COLO668 (cell line): Measurements from ENCODE around the gene PDXP.

ENCODE experiments used
- DNase-seq: peaks from one replicate; lab custom pipeline; 2025; ENCODE audit not compliant: unreplicated experiment; lab: John Stamatoyannopoulos, UW

Gene PDXP

GRCh38 chr22:37628830-37629229, 29.7 kb upstream of the PDXP start:
- no peak for DNase-seq

- no peak for DNase-seq
Observed at GRCh38 chr22:37629928-37630327, 28.6 kb upstream of the PDXP start.

GRCh38 chr22:37630839-37631435, 27.6 kb upstream of the PDXP start:
- no peak for DNase-seq

- no peak for DNase-seq
Observed at GRCh38 chr22:37631448-37632173, 26.9 kb upstream of the PDXP start.

GRCh38 chr22:37632174-37633088, 26.1 kb upstream of the PDXP start:
- no peak for DNase-seq

- no peak for DNase-seq
Observed at GRCh38 chr22:37633089-37633624, 25.4 kb upstream of the PDXP start.

- DNase-seq: peak; percentile 33
Observed at GRCh38 chr22:37633625-37634416, 24.7 kb upstream of the PDXP start.

- peak; percentile 9 for DNase-seq
Observed at GRCh38 chr22:37634417-37634924, 24.1 kb upstream of the PDXP start.

- DNase-seq: no peak
Observed at GRCh38 chr22:37635157-37635556, 23.4 kb upstream of the PDXP start.

- DNase-seq: no peak
Observed at GRCh38 chr22:37636186-37636948, 22.2 kb upstream of the PDXP start.

GRCh38 chr22:37636949-37637273, 21.6 kb upstream of the PDXP start:
- no peak for DNase-seq

- DNase-seq: no peak
Observed at GRCh38 chr22:37638391-37639069, 20.0 kb upstream of the PDXP start.

- peak; percentile 66 for DNase-seq
Observed at GRCh38 chr22:37639070-37639760, 19.3 kb upstream of the PDXP start, which contains the start of gene SH3BP1. Gene SH3BP1 (plus strand): TSS chr22:37639669. CDS start chr22:37639788, 119 bp downstream.

GRCh38 chr22:37639771-37640590, 18.5 kb upstream of the PDXP start:
- DNase-seq: no peak

GRCh38 chr22:37640591-37641560, 17.6 kb upstream of the PDXP start:
- no peak for DNase-seq

- no peak for DNase-seq
Observed at GRCh38 chr22:37641561-37641949, 17.0 kb upstream of the PDXP start.
